Measurements from ENCODE around the gene AZIN2. TPM values are rescaled to one million over a fixed set of nuclear protein-coding genes. Genes with fewer than 3 reads are reported as not detected.
A peak's percentile ranks its signal among the peaks of the same experiment; 100 is the strongest.

Gene AZIN2
- total RNA-seq (2022) (1.5 and 2.3 TPM in 2 replicates), Bru-seq, nascent RNA (percentile 42 among the genes with signal in this experiment), BruChase-seq, experiment 1, labeled RNA remaining after a 2-hour chase (percentile 46 among the genes with signal in this experiment), BruChase-seq, experiment 2, labeled RNA remaining after a 6-hour chase (percentile 37 among the genes with signal in this experiment)
- long read RNA-seq, partial matches to known transcripts: 0 of 1 reads
- long read RNA-seq, other reads (novel, unspliced or antisense): 1 of 1 reads

- Histone ChIP-seq H3K36me3 (ENCODE audit: control insufficient read depth, insufficient read depth, low read length) (no peaks in the 10 kb centered on the region), H3K4me3 (ENCODE audit: low read depth, low read length) (peak within 1 kb of the TSS; percentile 54), H3K9me3 (no peaks in the 10 kb centered on the region), H3K27me3 (replicated peaks; ENCODE audit: control insufficient read depth, insufficient read depth, low read length) (no peaks in the 10 kb centered on the region), H3K4me1 (no peaks in the 10 kb centered on the region)
- Mint-ChIP-seq H3K9me3 (ENCODE audit: unreplicated experiment) (no peaks in the 10 kb centered on the region), H3K27me3 (ENCODE audit: insufficient read depth, unreplicated experiment) (peaks cover 5% of the 10 kb centered on the region), H3K27ac (ENCODE audit: unreplicated experiment) (peak within 1 kb of the TSS; percentile 66), H3K36me3 (ENCODE audit: insufficient read depth, unreplicated experiment) (peaks cover 8% of the 10 kb centered on the region), H3K4me3 (ENCODE audit: unreplicated experiment) (peak within 1 kb of the TSS; percentile 66), H3K4me1 (ENCODE audit: low read depth, unreplicated experiment) (peaks cover 6% of the 10 kb centered on the region)
- TF ChIP-seq CTCF (IDR thresholded peaks at IDR 0.05; ENCODE audit: insufficient read depth in 1 of 2, low read depth in 1 of 2, low read length in 1 of 2, severe bottlenecking in 1 of 2, unreplicated experiment in 1 of 2): no peak
- TSS peak; percentile 34 for BruUV-seq (replicated peaks)
- peak; percentile 94 to 95 for DNase-seq
- CTCF ChIA-PET: interaction anchor here (1.7 kb wide), 1 partner anchor 74 kb away, joined by 5 read pairs; no protein-coding TSS in a partner anchor
- intact Hi-C loops (cut with micrococcal nuclease; ENCODE audit: unreplicated experiment): loop anchor here (10.0 kb wide), 1 partner anchor 146 kb away; no protein-coding TSS in a partner anchor
- POLR2A ChIA-PET: interaction anchor here (0.6 to 1.2 kb wide), 5 partner anchors 89 to 1779 kb away, joined by 3 read pairs; partner anchors contain the start of genes RNF19B and SMIM12
Observed at GRCh38 chr1:33080885-33081553, at the start of gene AZIN2. Gene AZIN2 (plus strand): TSS chr1:33081153. CDS start chr1:33082250, 1,097 bp downstream.

DNA sequence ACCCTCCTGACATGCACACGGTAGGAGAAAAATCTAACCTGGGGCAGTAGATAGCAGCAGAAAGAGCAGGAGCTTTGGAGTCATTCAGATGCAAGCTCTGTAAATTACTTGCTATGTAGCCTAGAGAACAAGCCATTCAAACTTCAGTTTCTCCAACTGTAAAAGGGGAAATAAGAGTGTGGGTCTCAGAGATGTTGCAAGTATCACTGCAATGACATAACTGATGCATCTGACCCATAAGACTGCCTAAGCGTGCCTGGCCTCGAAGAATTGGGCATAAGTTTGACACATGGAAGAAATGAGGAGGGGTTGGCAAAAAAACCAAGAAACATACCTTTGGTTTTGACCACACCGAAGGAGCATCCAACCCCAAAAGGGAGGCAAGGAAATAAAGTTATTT is 49.4 kb upstream of the AZIN2 start:
- Mint-ChIP-seq H3K9me3 (ENCODE audit: unreplicated experiment) (no peaks in the 10 kb centered on the region), H3K27ac (ENCODE audit: unreplicated experiment) (no peak overlapping the region), H3K4me3 (ENCODE audit: unreplicated experiment) (no peak overlapping the region), H3K36me3 (ENCODE audit: insufficient read depth, unreplicated experiment) (peaks cover 41% of the 10 kb centered on the region), H3K27me3 (ENCODE audit: insufficient read depth, unreplicated experiment) (no peaks in the 10 kb centered on the region), H3K4me1 (ENCODE audit: low read depth, unreplicated experiment) (peaks cover 8% of the 10 kb centered on the region)
- intact Hi-C loops (cut with micrococcal nuclease; ENCODE audit: unreplicated experiment): no loop called here
- no peaks in the 10 kb centered on the region for H3K36me3 ChIP-seq (ENCODE audit: control insufficient read depth, insufficient read depth, low read length)
- no peak for TF ChIP-seq CTCF (IDR thresholded peaks at IDR 0.05; ENCODE audit: insufficient read depth in 1 of 2, low read depth in 1 of 2, low read length in 1 of 2, severe bottlenecking in 1 of 2, unreplicated experiment in 1 of 2)
- ChIA-PET CTCF (no interaction called here), POLR2A (no interaction called here)
- no peak for DNase-seq
- no peaks in the 10 kb centered on the region for H3K9me3 ChIP-seq
- peaks cover 12% of the 10 kb centered on the region for H3K4me1 ChIP-seq
- BruUV-seq (replicated peaks): no TSS peak
- no peak overlapping the region for H3K4me3 ChIP-seq (ENCODE audit: low read depth, low read length)
- no peaks in the 10 kb centered on the region for H3K27me3 ChIP-seq (replicated peaks; ENCODE audit: control insufficient read depth, insufficient read depth, low read length)

DNA sequence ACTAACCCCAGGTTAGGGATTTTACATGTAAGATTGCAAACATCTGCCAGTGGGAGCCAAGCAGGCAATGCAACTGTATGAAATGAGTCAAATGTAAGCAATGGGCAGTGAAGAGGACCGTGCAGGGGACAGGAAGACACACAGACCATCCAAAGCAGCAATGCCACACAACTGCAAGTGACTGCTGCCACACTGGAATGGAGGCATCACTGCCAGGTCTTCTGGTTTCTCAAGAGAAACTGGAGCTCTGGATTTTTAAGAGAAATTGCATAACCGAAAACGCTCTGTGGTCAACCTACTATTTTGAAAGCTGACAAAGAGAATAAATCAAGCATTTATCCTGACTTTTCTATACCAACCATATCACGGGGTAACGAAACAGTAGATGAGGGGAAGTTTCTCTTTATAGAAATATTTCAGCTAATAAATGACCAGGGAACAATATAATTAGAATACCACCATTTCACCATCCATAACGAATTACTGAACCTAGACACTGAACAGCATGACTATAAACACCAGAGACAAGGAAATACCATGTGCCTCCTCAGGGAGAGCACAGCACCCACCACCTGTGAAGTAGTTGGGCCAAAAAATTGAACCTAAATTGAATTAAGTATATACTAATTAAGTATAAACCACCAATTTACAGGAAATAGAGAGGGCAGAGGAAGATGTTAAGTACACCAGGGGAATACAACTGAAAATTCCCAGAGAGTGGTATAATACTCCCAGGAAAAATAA is 48.7 kb upstream of the AZIN2 start:
- no peak overlapping the region for H3K4me3 ChIP-seq (ENCODE audit: low read depth, low read length)
- H3K9me3 Mint-ChIP-seq (ENCODE audit: unreplicated experiment): no peaks in the 10 kb centered on the region
- DNase-seq: no peak
- BruUV-seq (replicated peaks): no TSS peak
- H3K36me3 Mint-ChIP-seq (ENCODE audit: insufficient read depth, unreplicated experiment): peaks cover 47% of the 10 kb centered on the region
- ChIA-PET CTCF (no interaction called here), POLR2A (no interaction called here)
- H3K36me3 ChIP-seq (ENCODE audit: control insufficient read depth, insufficient read depth, low read length): no peaks in the 10 kb centered on the region
- TF ChIP-seq CTCF (IDR thresholded peaks at IDR 0.05; ENCODE audit: insufficient read depth in 1 of 2, low read depth in 1 of 2, low read length in 1 of 2, severe bottlenecking in 1 of 2, unreplicated experiment in 1 of 2): no peak
- H3K27me3 Mint-ChIP-seq (ENCODE audit: insufficient read depth, unreplicated experiment): no peaks in the 10 kb centered on the region
- no peaks in the 10 kb centered on the region for H3K9me3 ChIP-seq
- intact Hi-C loops (cut with micrococcal nuclease; ENCODE audit: unreplicated experiment): no loop called here
- peaks cover 15% of the 10 kb centered on the region for H3K4me1 ChIP-seq
- H3K27me3 ChIP-seq (replicated peaks; ENCODE audit: control insufficient read depth, insufficient read depth, low read length): no peaks in the 10 kb centered on the region
- H3K4me3 Mint-ChIP-seq (ENCODE audit: unreplicated experiment): no peak overlapping the region
- no peak overlapping the region for H3K27ac Mint-ChIP-seq (ENCODE audit: unreplicated experiment)
- H3K4me1 Mint-ChIP-seq (ENCODE audit: low read depth, unreplicated experiment): peaks cover 13% of the 10 kb centered on the region

All from Caco-2 (cell line).